ENCODE results near the gene PPP1R3G. TPM values are rescaled to one million over a fixed set of nuclear protein-coding genes. Genes with fewer than 3 reads are reported as not detected.

Gene PPP1R3G
- total RNA-seq, 2 donors from 2014 or later: not detected

DNA sequence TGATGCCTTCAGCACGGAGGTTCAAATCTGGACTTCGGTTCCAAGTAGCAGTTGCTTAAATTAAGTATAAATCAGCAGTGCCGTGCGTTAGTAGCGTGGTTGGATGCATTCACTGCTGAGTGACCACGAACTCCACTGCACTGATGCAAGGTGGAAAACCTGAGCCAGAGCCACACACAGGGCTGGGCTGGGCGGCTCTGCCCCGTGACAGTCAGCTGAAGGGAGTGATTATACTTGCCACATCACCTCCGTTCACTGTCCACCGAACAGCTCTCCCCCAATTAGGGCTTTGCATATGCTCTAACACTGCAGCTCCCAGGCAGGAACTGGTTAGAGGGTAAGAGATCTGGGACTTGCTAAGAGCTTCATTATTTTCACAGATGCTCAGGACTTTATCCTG is 22.2 kb downstream of the PPP1R3G start:
- Histone ChIP-seq H3K27ac (ENCODE audit: low read depth, low read length) (no peak overlapping the region), H3K9me3 (ENCODE audit: control insufficient read depth, low read length) (no peaks in the 10 kb centered on the region), H3K36me3 (ENCODE audit: control insufficient read depth, insufficient read depth, low read length) (no peaks in the 10 kb centered on the region), H3K4me3 (ENCODE audit: low read length) (no peak overlapping the region), H3K4me1 (ENCODE audit: control insufficient read depth, insufficient read depth, low read length) (no peaks in the 10 kb centered on the region), H3K9ac (ENCODE audit: extremely low read depth, low read length, poor library complexity, severe bottlenecking) (no peak overlapping the region), H3K27me3 (ENCODE audit: control insufficient read depth, insufficient read depth, low read length, poor library complexity, severe bottlenecking) (no peaks in the 10 kb centered on the region)
- Mint-ChIP-seq H3K27ac (no peak overlapping the region), H3K4me1 (peaks cover 8% of the 10 kb centered on the region), H3K9me3 (no peaks in the 10 kb centered on the region), H3K4me3 (no peak overlapping the region), H3K36me3 (ENCODE audit: low read depth) (no peaks in the 10 kb centered on the region), H3K27me3 (ENCODE audit: insufficient read depth) (no peaks in the 10 kb centered on the region)
- no peak for DNase-seq
- TF ChIP-seq, protein P1, sequence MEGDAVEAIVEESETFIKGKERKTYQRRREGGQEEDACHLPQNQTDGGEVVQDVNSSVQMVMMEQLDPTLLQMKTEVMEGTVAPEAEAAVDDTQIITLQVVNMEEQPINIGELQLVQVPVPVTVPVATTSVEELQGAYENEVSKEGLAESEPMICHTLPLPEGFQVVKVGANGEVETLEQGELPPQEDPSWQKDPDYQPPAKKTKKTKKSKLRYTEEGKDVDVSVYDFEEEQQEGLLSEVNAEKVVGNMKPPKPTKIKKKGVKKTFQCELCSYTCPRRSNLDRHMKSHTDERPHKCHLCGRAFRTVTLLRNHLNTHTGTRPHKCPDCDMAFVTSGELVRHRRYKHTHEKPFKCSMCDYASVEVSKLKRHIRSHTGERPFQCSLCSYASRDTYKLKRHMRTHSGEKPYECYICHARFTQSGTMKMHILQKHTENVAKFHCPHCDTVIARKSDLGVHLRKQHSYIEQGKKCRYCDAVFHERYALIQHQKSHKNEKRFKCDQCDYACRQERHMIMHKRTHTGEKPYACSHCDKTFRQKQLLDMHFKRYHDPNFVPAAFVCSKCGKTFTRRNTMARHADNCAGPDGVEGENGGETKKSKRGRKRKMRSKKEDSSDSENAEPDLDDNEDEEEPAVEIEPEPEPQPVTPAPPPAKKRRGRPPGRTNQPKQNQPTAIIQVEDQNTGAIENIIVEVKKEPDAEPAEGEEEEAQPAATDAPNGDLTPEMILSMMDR (conservative IDR thresholded peaks at IDR 0.05): no peak
- 94 to 99% methylated on average over 7 to 10 of the region's 10 CpGs for WGBS, 2 experiments (ENCODE audit: insufficient coverage in 1 of 2, insufficient read length in 1 of 2)

DNA sequence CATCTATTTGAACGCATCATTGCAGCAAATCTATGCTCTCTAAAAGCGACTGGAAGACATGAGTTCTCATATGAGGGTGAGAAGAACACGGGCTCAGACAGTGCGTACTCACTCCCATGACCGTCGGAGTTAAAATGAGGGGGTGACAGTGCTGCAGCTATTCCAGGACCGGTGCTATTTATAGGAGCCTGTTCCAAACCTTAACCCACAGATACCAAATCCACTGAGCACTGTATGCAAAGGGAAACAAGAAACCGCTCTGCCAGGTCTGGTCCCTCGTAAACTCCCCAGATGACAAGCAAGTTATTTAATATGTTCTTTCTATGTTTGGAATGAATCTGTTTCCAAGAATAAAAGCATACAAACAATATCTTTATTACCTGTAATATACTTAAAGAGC is 22.9 kb downstream of the PPP1R3G start:
- H3K27ac Mint-ChIP-seq: peak overlapping the region; percentile 49
- Histone ChIP-seq H3K4me1 (ENCODE audit: control insufficient read depth, insufficient read depth, low read length) (no peaks in the 10 kb centered on the region), H3K9me3 (ENCODE audit: control insufficient read depth, low read length) (no peaks in the 10 kb centered on the region), H3K4me3 (ENCODE audit: low read length) (no peak overlapping the region), H3K36me3 (ENCODE audit: control insufficient read depth, insufficient read depth, low read length) (no peaks in the 10 kb centered on the region), H3K27ac (ENCODE audit: low read depth, low read length) (no peak overlapping the region), H3K27me3 (ENCODE audit: control insufficient read depth, insufficient read depth, low read length, poor library complexity, severe bottlenecking) (no peaks in the 10 kb centered on the region), H3K9ac (ENCODE audit: extremely low read depth, low read length, poor library complexity, severe bottlenecking) (no peak overlapping the region)
- peaks cover 8% of the 10 kb centered on the region for H3K4me1 Mint-ChIP-seq
- TF ChIP-seq, protein P1 (conservative IDR thresholded peaks at IDR 0.05): no peak
- no peaks in the 10 kb centered on the region for H3K9me3 Mint-ChIP-seq
- no peaks in the 10 kb centered on the region for H3K27me3 Mint-ChIP-seq (ENCODE audit: insufficient read depth)
- no peak for DNase-seq
- 64 to 86% methylated on average over 3 to 9 of the region's 9 CpGs for WGBS, 2 experiments (ENCODE audit: insufficient coverage in 1 of 2, insufficient read length in 1 of 2)
- H3K36me3 Mint-ChIP-seq (ENCODE audit: low read depth): peaks cover 2% of the 10 kb centered on the region
- no peak overlapping the region for H3K4me3 Mint-ChIP-seq

DNA sequence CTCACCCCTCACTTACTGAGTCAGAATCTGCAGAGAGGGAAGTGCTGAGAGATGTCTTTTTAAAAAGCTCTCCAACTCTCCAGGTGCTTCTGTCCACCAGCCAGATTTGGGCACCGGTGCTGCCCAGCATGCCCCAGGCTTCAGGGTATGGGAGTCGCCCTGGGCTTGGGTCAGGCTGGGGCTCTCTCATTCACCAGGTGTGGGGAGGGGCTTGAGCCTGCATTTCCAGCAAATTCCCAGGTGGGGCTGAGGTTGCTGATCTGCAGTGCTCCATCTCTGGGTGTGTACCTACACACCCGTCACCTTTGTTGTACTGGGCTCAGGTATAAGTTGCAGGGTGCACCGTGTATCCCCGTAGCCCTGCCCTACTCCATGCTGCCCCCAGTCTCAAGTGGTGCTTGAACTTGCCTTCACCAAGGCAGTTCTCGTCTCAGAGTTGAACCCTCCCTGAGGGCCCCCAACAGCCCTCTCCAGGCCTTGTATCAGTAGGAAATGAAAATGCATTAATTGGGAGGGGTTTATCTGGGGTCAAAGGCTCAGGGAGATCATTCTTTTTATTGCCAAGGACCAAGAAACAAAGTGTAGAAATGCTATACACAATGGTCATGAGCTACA is 23.5 kb downstream of the PPP1R3G start:
- H3K4me1 Mint-ChIP-seq: peaks cover 8% of the 10 kb centered on the region

More for the DNA sequence above, 23.5 kb downstream of the PPP1R3G start:
- H3K9me3 ChIP-seq (ENCODE audit: control insufficient read depth, low read length): no peaks in the 10 kb centered on the region
- WGBS, 2 experiments (ENCODE audit: insufficient coverage in 1 of 2, insufficient read length in 1 of 2): 89 to 92% methylated on average over 3 to 6 of the region's 6 CpGs
- no peaks in the 10 kb centered on the region for H3K27me3 Mint-ChIP-seq (ENCODE audit: insufficient read depth)
- H3K36me3 ChIP-seq (ENCODE audit: control insufficient read depth, insufficient read depth, low read length): no peaks in the 10 kb centered on the region
- H3K36me3 Mint-ChIP-seq (ENCODE audit: low read depth): peaks cover 2% of the 10 kb centered on the region
- no peak overlapping the region for H3K4me3 ChIP-seq (ENCODE audit: low read length)
- H3K27ac ChIP-seq (ENCODE audit: low read depth, low read length): no peak overlapping the region
- no peaks in the 10 kb centered on the region for H3K4me1 ChIP-seq (ENCODE audit: control insufficient read depth, insufficient read depth, low read length)
- TF ChIP-seq, protein P1 (conservative IDR thresholded peaks at IDR 0.05): no peak
- H3K4me3 Mint-ChIP-seq: no peak overlapping the region
- DNase-seq: no peak
- H3K9ac ChIP-seq (ENCODE audit: extremely low read depth, low read length, poor library complexity, severe bottlenecking): no peak overlapping the region
- H3K9me3 Mint-ChIP-seq: no peaks in the 10 kb centered on the region
- H3K27me3 ChIP-seq (ENCODE audit: control insufficient read depth, insufficient read depth, low read length, poor library complexity, severe bottlenecking): no peaks in the 10 kb centered on the region
- no peak overlapping the region for H3K27ac Mint-ChIP-seq
